Activated T-cell treated with anti-CD3 and anti-CD28 coated beads, Interleukin-2, amount 50 U/mL, for 24 hours (primary cell): Measurements from ENCODE around the gene PRRT1.
"Not testable (repeated sequence)": the region's sequence is repeated elsewhere in the genome, so short reads cannot be mapped to it uniquely, and the experiment has no call there.

Experiments used
- DNase-seq: peaks from one replicate; pipeline ENCODE4 v3.0.0-alpha.2; 2020
- H3K27ac Mint-ChIP-seq: 2 replicates; pipeline ENCODE4 v1.8.0; 2020; ENCODE audit warnings: mild to moderate bottlenecking, mixed read lengths
- H3K27me3 Mint-ChIP-seq: 2 replicates; pipeline ENCODE4 v1.8.0; 2020; ENCODE audit warnings: mixed read lengths
- H3K36me3 Mint-ChIP-seq: 2 replicates; pipeline ENCODE4 v1.8.0; 2020; ENCODE audit warnings: low read depth, mixed read lengths
- H3K4me1 Mint-ChIP-seq: 2 replicates; pipeline ENCODE4 v1.8.0; 2020; ENCODE audit warnings: low read depth, mixed read lengths
- H3K4me3 Mint-ChIP-seq: 2 replicates; pipeline ENCODE4 v1.8.0; 2020; ENCODE audit warnings: mild to moderate bottlenecking, moderate library complexity, mixed read lengths
- H3K9me3 Mint-ChIP-seq: 2 replicates; pipeline ENCODE4 v1.8.0; 2020; ENCODE audit warnings: mixed read lengths

Gene PRRT1

GRCh38 chr6:32152769-32153563 is 1.2 kb upstream of the PRRT1 start:
- peak overlapping the region; percentile 94 for H3K4me3 Mint-ChIP-seq
- peaks cover 30% of the 10 kb centered on the region for H3K36me3 Mint-ChIP-seq
- peaks cover 27% of the 10 kb centered on the region for H3K27me3 Mint-ChIP-seq
- no peak for DNase-seq
- H3K27ac Mint-ChIP-seq = peak overlapping the region; percentile 96
- H3K9me3 Mint-ChIP-seq = no peaks in the 10 kb centered on the region
- peaks cover 61% of the 10 kb centered on the region for H3K4me1 Mint-ChIP-seq

GRCh38 chr6:32151181-32151862 is 417 bp downstream of the PRRT1 start:
- H3K36me3 Mint-ChIP-seq = peaks cover 16% of the 10 kb centered on the region
- H3K27ac Mint-ChIP-seq = no peak overlapping the region
- peaks cover 28% of the 10 kb centered on the region for H3K27me3 Mint-ChIP-seq
- no peaks in the 10 kb centered on the region for H3K9me3 Mint-ChIP-seq
- no peak for DNase-seq
- H3K4me3 Mint-ChIP-seq = peak overlapping the region; percentile 55
- H3K4me1 Mint-ChIP-seq = peaks cover 62% of the 10 kb centered on the region

DNA sequence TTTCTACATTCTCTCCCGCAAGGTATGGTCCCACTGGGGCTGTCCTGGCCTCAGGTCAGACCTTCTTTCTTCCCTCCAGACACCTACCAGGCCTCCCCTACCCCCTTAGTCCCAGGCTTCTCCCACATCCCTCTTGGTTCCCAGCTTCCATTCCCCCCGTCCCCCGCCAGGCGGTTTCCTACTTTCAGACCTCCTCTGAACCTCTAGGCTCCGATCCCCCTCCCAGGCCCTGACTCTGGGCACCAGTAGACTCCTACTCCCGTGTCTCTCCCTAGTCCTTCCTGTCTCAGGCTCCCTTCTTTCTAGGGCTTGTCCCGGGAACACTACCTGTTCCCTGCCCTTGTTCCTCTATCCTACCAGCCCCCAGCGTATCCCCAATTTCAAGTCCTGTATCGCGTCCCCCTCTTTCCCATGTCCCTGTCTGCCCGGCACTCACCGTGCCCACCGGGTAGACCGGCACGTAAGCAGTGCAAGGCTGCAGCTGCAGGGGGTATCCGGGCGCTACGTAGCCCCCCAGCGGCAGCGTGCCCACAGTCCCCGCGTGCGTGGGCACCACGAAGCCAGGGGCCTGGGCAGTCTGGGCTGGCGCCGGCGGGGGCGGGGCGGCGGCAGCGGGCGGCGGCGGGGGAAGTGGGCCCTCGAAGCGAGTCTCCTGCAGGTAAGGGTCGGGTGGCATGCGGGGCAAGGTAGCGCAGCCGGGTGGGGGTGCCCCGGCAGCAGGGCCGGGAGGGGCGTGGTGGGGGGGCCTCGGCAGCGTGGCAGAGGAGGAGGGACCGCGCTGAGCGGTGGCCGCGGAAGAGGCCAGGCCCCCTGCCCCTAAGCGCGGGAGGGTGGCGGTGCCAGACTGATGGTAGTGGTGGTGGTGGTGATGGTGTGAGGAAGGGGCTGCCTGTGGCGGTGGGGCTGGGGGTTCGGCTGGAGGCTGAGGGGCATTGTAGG is 1.5 kb downstream of the PRRT1 start:
- no peak overlapping the region for H3K4me3 Mint-ChIP-seq

GRCh38 chr6:32149092-32149755 is 2.5 kb downstream of the PRRT1 start:
- Mint-ChIP-seq H3K9me3 (no peaks in the 10 kb centered on the region), H3K36me3 (peaks cover 3% of the 10 kb centered on the region), H3K4me3 (peak overlapping the region; percentile 71), H3K27ac (peak overlapping the region; percentile 24), H3K4me1 (peaks cover 49% of the 10 kb centered on the region), H3K27me3 (peaks cover 28% of the 10 kb centered on the region)
- DNase-seq = no peak

More for the DNA sequence above, 1.5 kb downstream of the PRRT1 start:
- no peaks in the 10 kb centered on the region for H3K9me3 Mint-ChIP-seq
- H3K4me1 Mint-ChIP-seq = peaks cover 57% of the 10 kb centered on the region
- DNase-seq = no peak
- H3K27me3 Mint-ChIP-seq = peaks cover 28% of the 10 kb centered on the region
- H3K36me3 Mint-ChIP-seq = peaks cover 8% of the 10 kb centered on the region
- no peak overlapping the region for H3K27ac Mint-ChIP-seq

- Mint-ChIP-seq H3K4me1 (peaks cover 43% of the 10 kb centered on the region), H3K36me3 (no peaks in the 10 kb centered on the region), H3K27me3 (peaks cover 28% of the 10 kb centered on the region), H3K4me3 (peak overlapping the region; percentile 71), H3K27ac (peak overlapping the region; percentile 24), H3K9me3 (no peaks in the 10 kb centered on the region)
- peak; percentile 86 for DNase-seq
Measured at GRCh38 chr6:32148289-32149091, 3.2 kb downstream of the PRRT1 start.

- Mint-ChIP-seq H3K4me3 (no peak overlapping the region), H3K4me1 (peaks cover 35% of the 10 kb centered on the region), H3K27ac (no peak overlapping the region), H3K36me3 (no peaks in the 10 kb centered on the region), H3K9me3 (no peaks in the 10 kb centered on the region), H3K27me3 (peaks cover 28% of the 10 kb centered on the region)
- no peak for DNase-seq
Measured at GRCh38 chr6:32147401-32148132, 4.2 kb downstream of the PRRT1 start.

- DNase-seq = no peak
- H3K4me3 Mint-ChIP-seq = no peak overlapping the region
- H3K27me3 Mint-ChIP-seq = peaks cover 28% of the 10 kb centered on the region
- no peaks in the 10 kb centered on the region for H3K36me3 Mint-ChIP-seq
- no peaks in the 10 kb centered on the region for H3K9me3 Mint-ChIP-seq
- H3K4me1 Mint-ChIP-seq = peaks cover 27% of the 10 kb centered on the region
- H3K27ac Mint-ChIP-seq = no peak overlapping the region
Measured at GRCh38 chr6:32146687-32147086, 5.1 kb downstream of the PRRT1 start.

DNA sequence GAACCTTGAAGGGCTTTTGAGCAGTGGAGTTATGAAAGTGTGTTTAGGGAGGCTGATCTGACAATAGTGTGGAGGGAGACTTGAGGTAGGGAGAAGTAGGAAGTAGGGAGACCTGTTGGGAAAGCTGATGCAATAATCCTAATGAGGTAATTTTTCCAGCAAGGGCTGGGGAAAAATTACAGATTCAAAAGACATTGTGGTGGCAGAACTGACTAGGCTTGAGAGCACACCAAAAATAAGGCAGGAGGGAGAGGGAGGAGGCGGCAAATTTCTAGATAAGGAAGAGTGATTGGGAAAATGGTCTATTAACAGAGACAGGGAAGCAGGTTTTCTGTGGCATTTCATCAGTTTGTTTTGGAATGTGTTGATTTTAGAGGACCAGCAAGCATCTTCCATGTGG is 5.5 kb downstream of the PRRT1 start:
- Mint-ChIP-seq H3K36me3 (no peaks in the 10 kb centered on the region), H3K27me3 (peaks cover 26% of the 10 kb centered on the region), H3K9me3 (no peaks in the 10 kb centered on the region), H3K4me1 (peaks cover 25% of the 10 kb centered on the region), H3K4me3 (no peak overlapping the region), H3K27ac (no peak overlapping the region)
- DNase-seq = no peak

DNA sequence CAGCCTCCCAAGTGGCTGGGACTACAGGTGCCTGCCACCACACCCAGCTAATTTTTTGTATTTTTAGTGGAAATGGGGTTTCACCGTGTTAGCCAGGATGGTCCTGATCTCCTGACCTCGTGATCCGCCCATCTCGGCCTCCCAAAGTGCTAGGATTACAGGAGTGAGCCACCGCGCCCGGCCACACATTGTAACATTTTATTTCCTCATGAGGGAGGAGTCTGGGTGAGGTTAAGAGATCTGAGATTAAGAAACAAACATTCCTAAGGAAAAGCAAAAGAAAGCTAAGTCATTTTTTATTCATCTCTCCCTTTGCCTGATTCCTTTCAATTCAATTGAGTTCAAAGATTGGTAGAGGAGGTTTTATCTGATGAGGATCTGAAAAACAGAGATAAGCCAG is 7.5 kb downstream of the PRRT1 start:
- H3K36me3 Mint-ChIP-seq, H3K27ac Mint-ChIP-seq, DNase-seq, H3K9me3 Mint-ChIP-seq, H3K4me3 Mint-ChIP-seq: not testable (repeated sequence)
- Mint-ChIP-seq H3K4me1 (peaks cover 13% of the 10 kb centered on the region), H3K27me3 (peaks cover 14% of the 10 kb centered on the region)

- Mint-ChIP-seq H3K27me3 (no peaks in the 10 kb centered on the region), H3K4me3 (no peak overlapping the region)
- no peak for DNase-seq
Measured at GRCh38 chr6:32140420-32141046, 11.2 kb downstream of the PRRT1 start.

GRCh38 chr6:32139590-32139989 is 12.1 kb downstream of the PRRT1 start:
- no peaks in the 10 kb centered on the region for H3K4me1 Mint-ChIP-seq
- DNase-seq = no peak
- no peak overlapping the region for H3K4me3 Mint-ChIP-seq
- no peak overlapping the region for H3K27ac Mint-ChIP-seq
- H3K36me3 Mint-ChIP-seq = no peaks in the 10 kb centered on the region
- H3K9me3 Mint-ChIP-seq = no peaks in the 10 kb centered on the region
- H3K27me3 Mint-ChIP-seq = no peaks in the 10 kb centered on the region

More at GRCh38 chr6:32140420-32141046, 11.2 kb downstream of the PRRT1 start:
- Mint-ChIP-seq H3K36me3 (no peaks in the 10 kb centered on the region), H3K27ac (no peak overlapping the region), H3K9me3 (no peaks in the 10 kb centered on the region), H3K4me1 (no peaks in the 10 kb centered on the region)

DNA sequence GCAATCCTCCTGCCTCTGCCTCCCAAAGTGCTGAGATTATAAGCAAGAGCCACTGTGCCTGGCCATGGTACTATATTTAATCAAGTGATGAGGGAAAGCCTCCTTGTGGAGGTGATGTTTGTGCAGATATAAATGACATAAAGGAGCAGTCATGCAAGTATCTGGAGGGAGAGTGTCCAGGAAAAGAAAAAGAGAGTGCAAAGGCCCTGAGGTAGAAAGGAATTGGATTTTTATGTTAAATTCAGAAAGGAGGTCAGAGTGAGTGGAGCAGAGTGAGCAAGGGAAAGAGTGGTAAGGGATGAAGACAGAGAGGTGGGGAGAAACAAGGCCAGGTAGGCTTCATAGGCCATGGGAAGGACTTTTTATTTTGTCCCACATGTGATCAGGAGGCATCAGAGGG is 14.3 kb downstream of the PRRT1 start:
- Mint-ChIP-seq H3K9me3 (no peaks in the 10 kb centered on the region), H3K4me1 (no peaks in the 10 kb centered on the region), H3K27me3 (no peaks in the 10 kb centered on the region), H3K27ac (no peak overlapping the region), H3K36me3 (no peaks in the 10 kb centered on the region), H3K4me3 (no peak overlapping the region)
- DNase-seq = no peak
